GM18526 (cell line): ENCODE measurements around the gene HOXB4.

Source experiments
- POLR2A ChIP-seq: IDR thresholded peaks from 3 replicates; pipeline ENCODE4 v1.6.1; 2011; ENCODE audit not compliant: insufficient read length; ENCODE audit errors: extremely low read depth

Gene HOXB4

DNA sequence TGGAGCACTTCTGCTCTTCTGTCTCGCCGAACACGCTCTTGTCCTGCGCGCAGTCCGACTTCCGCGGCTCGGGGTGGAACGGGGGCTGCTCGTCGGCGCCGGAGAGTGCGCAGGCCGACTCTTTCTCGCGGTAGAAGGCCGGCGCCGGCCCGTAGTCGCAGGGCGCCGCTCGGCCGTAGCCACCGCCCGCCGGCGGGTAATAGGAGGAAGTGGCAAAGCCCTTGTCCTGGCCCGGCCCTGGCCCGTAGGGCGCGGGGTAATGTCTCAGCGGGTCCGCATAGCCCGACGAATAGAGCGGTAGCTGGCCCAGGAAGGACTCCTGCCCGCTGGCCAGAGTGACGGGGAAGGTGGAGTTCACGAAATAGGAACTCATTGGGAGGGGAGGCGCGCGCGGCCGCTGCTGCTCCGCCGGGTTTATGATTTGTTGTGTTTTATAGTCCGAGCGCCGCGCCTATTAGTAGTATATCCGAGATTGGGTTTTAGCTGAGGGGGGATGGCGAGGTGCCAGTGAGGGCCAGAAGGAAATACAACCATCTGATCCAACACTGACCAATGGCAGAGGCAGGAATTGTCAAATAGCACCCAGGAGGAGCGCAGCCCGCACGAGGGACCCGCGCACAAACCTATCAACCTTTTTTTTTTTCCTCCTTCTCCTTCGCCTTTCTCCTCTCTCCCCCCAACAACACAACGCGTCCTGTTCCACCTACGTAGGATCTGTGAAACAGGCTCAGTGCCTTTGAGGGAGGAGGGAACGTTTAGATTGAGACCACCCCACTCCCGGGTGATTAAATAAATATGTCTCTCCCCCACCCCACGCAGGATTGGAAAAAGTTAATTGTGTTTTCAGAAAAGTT is 19.9 kb upstream of the HOXB4 start:
- no peak for TF ChIP-seq POLR2A

- no peak for TF ChIP-seq POLR2A
These were observed 19.3 kb upstream of the HOXB4 start for GRCh38 chr17:48597528-48597777.

GRCh38 chr17:48596735-48597527 is 18.8 kb upstream of the HOXB4 start:
- no peak for TF ChIP-seq POLR2A

- no peak for TF ChIP-seq POLR2A
These were observed 18.0 kb upstream of the HOXB4 start for GRCh38 chr17:48596000-48596734.

GRCh38 chr17:48595278-48595999 is 17.3 kb upstream of the HOXB4 start:
- TF ChIP-seq POLR2A, result no peak

- no peak for TF ChIP-seq POLR2A
These were observed 16.6 kb upstream of the HOXB4 start for GRCh38 chr17:48594538-48595277.

DNA sequence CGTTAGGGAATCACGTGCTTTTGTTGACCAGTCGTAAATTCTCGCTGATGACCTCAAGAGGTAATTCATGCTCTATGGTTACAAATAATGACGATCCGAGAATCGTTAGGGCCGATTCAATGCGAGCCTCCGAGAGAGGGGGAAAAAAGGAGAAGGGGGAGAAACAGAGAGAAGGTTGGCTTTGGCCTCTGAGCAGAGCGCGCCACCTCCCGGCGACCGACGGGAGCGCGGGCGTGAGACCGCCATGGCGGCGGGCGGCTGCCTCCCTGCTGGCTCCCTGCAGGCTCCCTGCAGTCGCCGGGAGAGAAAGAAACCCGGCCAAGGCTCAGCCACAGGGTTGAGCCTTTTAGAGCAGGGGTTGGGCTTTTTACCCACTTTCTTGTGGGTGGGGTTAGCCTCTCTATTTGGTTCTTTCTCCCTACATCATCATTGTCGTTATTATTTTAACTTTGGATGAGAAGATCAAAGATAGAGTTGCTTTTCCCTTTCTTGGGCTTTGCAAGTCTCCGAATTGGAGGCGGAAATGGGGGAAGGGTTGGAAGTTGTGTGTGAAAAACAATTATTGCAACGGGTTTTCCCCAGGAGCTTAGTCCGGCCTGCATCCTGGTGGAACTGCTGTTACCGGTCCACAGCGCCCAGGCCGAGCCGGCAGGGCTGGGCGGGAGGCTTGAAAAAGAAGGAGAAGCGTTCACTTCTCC is 15.8 kb upstream of the HOXB4 start:
- TF ChIP-seq POLR2A, result no peak

DNA sequence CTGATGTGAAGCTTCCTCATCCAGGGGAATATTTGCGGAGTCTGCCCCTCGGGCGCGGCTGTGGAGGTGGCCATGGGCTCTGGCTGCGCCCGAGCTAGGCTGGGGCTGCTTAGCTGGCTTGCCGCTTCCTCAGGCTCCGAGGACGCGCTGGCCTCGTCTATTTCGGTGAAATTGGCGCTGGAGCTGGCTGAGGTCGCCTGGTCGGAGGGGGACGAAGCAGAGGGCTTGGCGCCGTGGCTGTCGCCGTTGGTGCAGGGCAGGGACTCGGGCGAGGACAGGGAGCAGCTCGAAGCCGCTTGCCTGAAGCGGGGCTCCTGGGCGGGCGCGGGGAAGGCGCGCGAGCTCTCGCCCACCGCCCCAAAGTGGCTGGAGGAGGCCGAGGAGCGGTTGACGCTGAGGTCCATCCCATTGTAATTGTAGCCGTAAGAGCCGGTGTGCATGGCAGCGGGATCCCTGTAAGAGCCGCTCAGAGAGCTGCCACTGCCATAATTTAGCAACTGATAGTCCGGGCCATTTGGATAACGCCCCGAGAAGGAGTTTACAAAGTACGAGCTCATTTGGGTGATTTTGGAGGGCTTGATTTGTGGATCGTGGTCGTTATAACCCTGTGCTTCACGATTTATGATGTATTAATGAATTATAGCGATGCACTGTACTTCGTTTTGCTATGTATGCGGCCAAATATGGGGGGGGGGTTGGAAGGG is 15.1 kb upstream of the HOXB4 start, which contains the start of gene HOXB5:
Gene HOXB5 (minus strand): TSS at position 654 of the 704 bp plus-strand sequence. CDS start 97 bp downstream, at position 557.
- TF ChIP-seq POLR2A, result no peak

DNA sequence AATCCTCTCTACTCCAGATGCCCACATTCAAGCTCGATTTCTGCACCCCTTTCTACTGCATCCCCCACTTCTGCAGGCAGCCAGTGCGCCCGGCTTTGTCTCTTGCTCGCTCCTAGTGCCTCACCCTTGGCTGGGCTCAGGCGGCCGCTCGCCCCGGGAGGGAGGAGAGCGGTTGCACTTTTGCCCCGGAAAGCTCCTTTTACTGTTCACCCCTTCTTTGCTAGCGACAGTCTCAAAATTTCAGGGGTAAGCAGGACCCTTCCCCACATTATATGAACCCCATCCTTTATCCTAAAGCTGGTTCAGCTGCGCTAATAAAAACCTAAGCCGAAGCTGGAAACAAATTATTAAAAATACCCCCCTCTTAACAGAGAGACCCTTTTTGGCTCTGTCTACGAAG is 14.4 kb upstream of the HOXB4 start:
- TF ChIP-seq POLR2A, result no peak

GRCh38 chr17:48592057-48592514 is 13.9 kb upstream of the HOXB4 start:
- no peak for TF ChIP-seq POLR2A

GRCh38 chr17:48591255-48592056 is 13.3 kb upstream of the HOXB4 start:
- TF ChIP-seq POLR2A, result no peak

DNA sequence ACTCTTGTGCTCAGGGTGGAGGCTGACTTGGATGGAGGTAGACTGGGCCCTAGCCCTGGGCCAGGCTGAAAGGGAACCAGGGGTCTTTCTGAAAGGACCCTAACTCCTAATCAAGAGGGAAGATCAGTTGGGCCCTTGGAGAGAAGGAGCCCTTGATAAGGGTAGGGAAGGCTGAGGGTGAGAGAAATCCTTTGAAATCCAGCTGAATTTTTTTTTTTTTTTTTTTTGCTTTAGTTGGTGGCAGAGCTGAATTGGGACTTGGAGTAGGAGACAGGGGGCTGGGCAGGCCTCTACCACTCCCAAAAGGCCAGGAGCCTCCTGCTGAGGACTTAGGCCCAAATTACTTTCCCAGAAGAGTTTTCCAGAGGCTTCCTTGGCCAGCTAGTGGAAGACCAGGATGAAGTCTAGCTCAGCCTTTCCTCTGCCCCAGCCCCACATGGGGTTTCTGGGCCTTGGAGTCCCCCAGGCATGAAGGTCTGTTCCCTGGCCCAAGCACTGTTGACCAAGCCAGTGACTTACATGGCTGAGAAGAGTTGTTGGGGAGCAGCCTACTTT is 12.5 kb upstream of the HOXB4 start:
- no peak for TF ChIP-seq POLR2A
